DND-41 (cell line): ENCODE data around the gene ZNF521.

Experiments used
- CTCF ChIP-seq: IDR thresholded peaks from 2 replicates; pipeline ENCODE4 v1.5.1; 2012; ENCODE audit warnings: borderline replicate concordance, low read length, moderate library complexity, mild to moderate bottlenecking; ENCODE audit not compliant: poor library complexity, severe bottlenecking; ENCODE audit errors: extremely low read depth
- EZH2 ChIP-seq: IDR thresholded peaks from 3 replicates; pipeline ENCODE4 v1.6.1; 2012; ENCODE audit warnings: borderline replicate concordance, low read depth, mild to moderate bottlenecking, moderate library complexity, low read length, inconsistent platforms; ENCODE audit not compliant: severe bottlenecking

GRCh38 chr18:25111377-25112288 is 240.3 kb downstream of the ZNF521 start:
- no peak for TF ChIP-seq CTCF
- TF ChIP-seq EZH2, result no peak
